ENCODE measurements around the gene ZSWIM5. TPM values are rescaled to one million over a fixed set of nuclear protein-coding genes. Genes with fewer than 3 reads are reported as not detected.

Gene ZSWIM5
- total RNA-seq, result 0.26 and 0.86 TPM in 2 replicates

DNA sequence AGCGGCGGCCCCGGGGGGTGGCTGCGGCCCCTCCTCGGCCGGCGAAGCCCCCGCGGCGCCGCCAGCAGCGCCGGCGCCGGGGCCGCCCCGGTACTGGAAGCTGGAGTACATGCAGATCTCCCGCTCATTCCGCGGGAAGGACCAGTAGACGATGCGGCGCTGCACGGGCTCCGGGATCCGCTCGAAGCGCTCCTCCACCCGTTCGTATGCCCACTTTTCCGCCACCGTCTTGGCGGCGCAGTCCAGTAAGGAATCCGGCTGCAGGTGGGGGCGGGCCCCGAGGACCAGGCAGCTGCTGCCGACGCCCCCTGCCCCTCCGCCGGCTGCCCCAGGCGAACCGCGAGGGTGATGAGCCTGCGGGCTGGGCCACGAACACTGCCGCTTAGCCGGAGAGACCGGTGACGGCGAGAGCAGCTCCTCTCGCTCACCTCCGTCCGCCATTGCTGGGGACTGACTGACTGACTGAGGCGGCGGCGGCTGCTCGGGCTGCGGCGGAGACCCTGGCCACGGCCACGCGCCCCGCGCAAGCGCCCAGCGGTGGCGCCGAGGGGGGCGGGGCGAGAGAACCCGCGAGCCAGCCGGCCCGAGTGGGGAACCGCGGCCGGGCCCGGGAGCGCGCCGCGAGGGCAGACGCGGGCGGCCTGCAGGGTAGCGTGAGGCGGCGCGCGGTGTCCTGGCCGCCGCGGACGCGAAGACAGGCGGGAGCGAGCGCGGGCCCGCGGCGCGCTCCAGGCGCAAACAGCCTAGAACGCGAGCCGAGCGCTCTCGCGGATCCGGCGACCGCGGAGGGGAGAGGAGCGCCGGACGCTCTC, at the start of gene ZSWIM5:
Gene ZSWIM5, minus strand, starts transcription at position 696 of the 812 bp plus-strand sequence. Its CDS starts 255 bp downstream, at position 441.

DNA sequence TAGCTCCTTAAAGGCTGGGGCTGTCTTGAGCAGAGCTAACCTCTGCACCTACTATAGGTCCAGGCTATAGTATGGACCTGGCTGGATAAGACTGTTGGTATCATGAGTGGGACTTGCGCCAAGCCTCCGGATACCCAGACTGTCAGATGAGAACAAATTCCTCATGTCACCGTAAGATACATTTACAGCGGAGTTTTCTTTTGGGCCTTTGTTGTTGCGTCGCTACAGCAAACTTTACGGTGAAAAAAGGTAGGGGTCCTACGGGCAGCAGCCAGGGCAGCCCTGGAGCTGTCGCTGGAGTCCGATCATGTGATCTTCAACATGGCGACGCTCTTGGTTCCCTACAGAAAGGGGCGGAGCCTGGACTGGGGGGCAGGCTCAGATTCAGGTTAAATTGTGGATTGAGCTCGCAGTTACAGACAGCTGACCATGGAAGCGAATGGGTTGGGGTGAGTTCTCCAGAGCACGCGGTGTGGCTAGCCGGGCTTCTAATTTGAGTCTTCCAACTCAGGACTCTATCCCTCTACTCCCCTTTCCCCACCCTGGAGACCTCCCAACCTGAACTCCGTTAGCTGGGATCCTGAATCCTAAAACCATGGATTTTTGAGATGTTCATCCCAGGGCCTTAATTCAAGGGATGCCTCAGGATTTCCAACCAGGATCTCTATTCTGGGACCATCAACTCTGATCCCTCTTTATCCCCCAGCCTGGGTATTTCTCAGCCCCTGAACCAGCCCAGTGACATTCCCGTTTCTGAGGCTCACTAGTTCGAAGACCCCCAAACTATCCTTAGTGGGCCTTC, 194.4 kb downstream of the ZSWIM5 start, which contains the start of gene UROD:
Gene UROD, plus strand, starts transcription at position 418 of the 802 bp plus-strand sequence. Its CDS starts 12 bp downstream, at position 430.

GRCh38 chr1:45010855-45011811, 195.3 kb downstream of the ZSWIM5 start, which contains the start of gene HECTD3:
Gene HECTD3 (minus strand): TSS chr1:45011324. CDS start chr1:45011257, 67 bp downstream.

Other genes with a start within 250 kb of the ZSWIM5 start
- gene EIF2B3, start 220.0 kb downstream of the ZSWIM5 start, total RNA-seq, result 31.1 and 33.9 TPM in 2 replicates
- gene HECTD3, start 195.3 kb downstream of the ZSWIM5 start, total RNA-seq, result 20.9 and 23.5 TPM in 2 replicates
- 114 and 124 TPM in 2 replicates for gene UROD, start 194.4 kb downstream of the ZSWIM5 start, total RNA-seq
- gene HPDL, start 120.3 kb upstream of the ZSWIM5 start, total RNA-seq, result 0.32 and 0.39 TPM in 2 replicates
- gene TOE1, start 133.6 kb upstream of the ZSWIM5 start, total RNA-seq, result 7.4 and 8.4 TPM in 2 replicates
- gene MUTYH, start 133.8 kb upstream of the ZSWIM5 start, total RNA-seq, result 9.4 and 12.4 TPM in 2 replicates